HG03045 (cell line): ENCODE measurements around the gene SENP3.

ENCODE experiments used
- ATAC-seq: cut with Tn5 transposase; IDR thresholded peaks from one replicate; pipeline ENCODE4 v1.9.1; 2021; ENCODE audit warnings: mild to moderate bottlenecking, moderate library complexity; ENCODE audit not compliant: unreplicated experiment

Gene SENP3

GRCh38 chr17:7561589-7562207, at the start of gene SENP3:
Gene SENP3 (plus strand): TSS chr17:7561919. CDS start chr17:7563077, 1,158 bp downstream.
- ATAC-seq = peak; percentile 63

GRCh38 chr17:7512105-7512504, 49.6 kb upstream of the SENP3 start:
- no peak for ATAC-seq

- ATAC-seq = no peak
These were observed 48.7 kb upstream of the SENP3 start for GRCh38 chr17:7512824-7513540.

- ATAC-seq = no peak
These were observed 47.8 kb upstream of the SENP3 start for GRCh38 chr17:7513850-7514419.

- ATAC-seq = no peak
These were observed 45.7 kb upstream of the SENP3 start for GRCh38 chr17:7515911-7516610.

GRCh38 chr17:7523033-7523432, 38.7 kb upstream of the SENP3 start:
- no peak for ATAC-seq

- no peak for ATAC-seq
These were observed 32.9 kb upstream of the SENP3 start for GRCh38 chr17:7528842-7529241.

- no peak for ATAC-seq
These were observed 31.5 kb upstream of the SENP3 start for GRCh38 chr17:7530023-7530900.

GRCh38 chr17:7538050-7538449, 23.7 kb upstream of the SENP3 start:
- no peak for ATAC-seq

- ATAC-seq = no peak
These were observed 22.7 kb upstream of the SENP3 start for GRCh38 chr17:7538891-7539545.

- no peak for ATAC-seq
These were observed 20.6 kb upstream of the SENP3 start for GRCh38 chr17:7541074-7541621.

- no peak for ATAC-seq
These were observed 16.8 kb upstream of the SENP3 start for GRCh38 chr17:7544911-7545310.

GRCh38 chr17:7548585-7549400, 12.9 kb upstream of the SENP3 start, which contains the start of gene TNFSF12:
Gene TNFSF12 (plus strand): TSS chr17:7549058. CDS start chr17:7549154, 96 bp downstream.
- no peak for ATAC-seq

- no peak for ATAC-seq
These were observed 12.2 kb upstream of the SENP3 start for GRCh38 chr17:7549401-7550055.

- no peak for ATAC-seq
These were observed 11.4 kb upstream of the SENP3 start for GRCh38 chr17:7550344-7550743.

GRCh38 chr17:7551396-7551795, 10.3 kb upstream of the SENP3 start:
- no peak for ATAC-seq

- ATAC-seq = no peak
These were observed 9.1 kb upstream of the SENP3 start for GRCh38 chr17:7552621-7553051.

GRCh38 chr17:7553356-7553755, 8.4 kb upstream of the SENP3 start:
- ATAC-seq = no peak
